WTC11 (cell line): ENCODE measurements around the gene PRSS57. TPM values are rescaled to one million over a fixed set of nuclear protein-coding genes. Genes with fewer than 3 reads are reported as not detected.

Experiments
- ATAC-seq: fragments of 200-7000 bp; cut with Tn5 transposase; 2 replicates; pipeline ENCODE4 v1.10.0; 2021; ENCODE audit warnings: mild to moderate bottlenecking, moderate library complexity
- CTCF ChIA-PET: fragments of 300-600 bp; sonication (Branson Sonifier 250); formaldehyde crosslinking; loops from one replicate; lab custom pipeline; 2021; ENCODE audit warnings: antibody characterized with exemption; lab: Charles Lee
- POLR2A ChIA-PET: fragments of 350-600 bp; sonication (Branson Sonifier 250); formaldehyde crosslinking; loops from one replicate; lab custom pipeline; 2021; ENCODE audit warnings: antibody characterized with exemption; lab: Charles Lee
- DNase-seq: peaks from one replicate; pipeline ENCODE4 v3.0.0; 2021; ENCODE audit warnings: low spot score
- H3K27ac Mint-ChIP-seq: 2 replicates; pipeline ENCODE4 v1.8.0; 2021; ENCODE audit warnings: mixed read lengths
- H3K27me3 Mint-ChIP-seq: 2 replicates; pipeline ENCODE4 v1.8.0; 2021; ENCODE audit warnings: low read depth, mild to moderate bottlenecking, moderate library complexity, mixed read lengths
- H3K36me3 Mint-ChIP-seq: 2 replicates; pipeline ENCODE4 v1.8.0; 2021; ENCODE audit warnings: mixed read lengths
- H3K4me1 Mint-ChIP-seq: 2 replicates; pipeline ENCODE4 v1.8.0; 2022; ENCODE audit warnings: mixed read lengths
- H3K4me3 Mint-ChIP-seq: 2 replicates; pipeline ENCODE4 v1.8.0; 2021; ENCODE audit warnings: mild to moderate bottlenecking, moderate library complexity, mixed read lengths
- H3K9me3 Mint-ChIP-seq: 2 replicates; pipeline ENCODE4 v1.8.0; 2021; ENCODE audit warnings: mixed read lengths
- CREM ChIP-seq: sonication (generic); formaldehyde crosslinking; IDR thresholded peaks from 2 replicates; pipeline ENCODE4 v1.8.1; 2022; ENCODE audit warnings: mild to moderate bottlenecking, missing genetic modification reagents, moderate library complexity
- ELF4 ChIP-seq: sonication (generic); formaldehyde crosslinking; IDR thresholded peaks from 2 replicates; pipeline ENCODE4 v1.8.1; 2022; ENCODE audit warnings: low read depth, mild to moderate bottlenecking, moderate library complexity, missing genetic modification reagents
- GABPB1 ChIP-seq: sonication (generic); formaldehyde crosslinking; IDR thresholded peaks from 2 replicates; pipeline ENCODE4 v1.8.1; 2023; ENCODE audit warnings: mild to moderate bottlenecking, missing genetic modification reagents
- GRHL2 ChIP-seq: fragments of 250-450 bp; sonication (Bioruptor Pico); IDR thresholded peaks from 2 replicates; pipeline ENCODE4 v1.8.0; 2022; ENCODE audit warnings: mild to moderate bottlenecking, moderate library complexity; ENCODE audit not compliant: insufficient replicate concordance, severe bottlenecking
- KAT7 ChIP-seq: sonication (generic); formaldehyde crosslinking; IDR thresholded peaks from 2 replicates; pipeline ENCODE4 v1.8.1; 2023; ENCODE audit warnings: missing genetic modification reagents, mild to moderate bottlenecking, borderline replicate concordance
- NFATC4 ChIP-seq: fragments of 250-450 bp; sonication (Bioruptor Pico); IDR thresholded peaks from 2 replicates; pipeline ENCODE4 v1.9.0; 2021; ENCODE audit warnings: mild to moderate bottlenecking
- NFYB ChIP-seq: sonication (generic); formaldehyde crosslinking; conservative IDR thresholded peaks from 2 replicates; pipeline ENCODE4 v1.8.0; 2022; ENCODE audit warnings: low read depth, missing genetic modification reagents
- NR2C2 ChIP-seq: sonication (generic); formaldehyde crosslinking; IDR thresholded peaks from 2 replicates; pipeline ENCODE4 v1.8.0; 2022; ENCODE audit warnings: mild to moderate bottlenecking, missing genetic modification reagents
- TCF7 ChIP-seq: sonication (generic); formaldehyde crosslinking; IDR thresholded peaks from 2 replicates; pipeline ENCODE4 v1.8.0; 2022; ENCODE audit warnings: mild to moderate bottlenecking, low read depth, missing genetic modification reagents, moderate library complexity
- ZBTB21 ChIP-seq: sonication (generic); formaldehyde crosslinking; IDR thresholded peaks from 2 replicates; pipeline ENCODE4 v1.8.1; 2023; ENCODE audit warnings: mild to moderate bottlenecking, missing genetic modification reagents, borderline replicate concordance
- ZNF671 ChIP-seq: fragments of 250-450 bp; sonication (Bioruptor Pico); IDR thresholded peaks from 2 replicates; pipeline ENCODE4 v1.8.0; 2021; ENCODE audit warnings: mild to moderate bottlenecking
- total RNA-seq: library from RNA; stranded (reverse); gene quantifications from 3 replicates; pipeline ENCODE4 v1.2.3, GENCODE V29; 2021
- TF ChIP-seq, protein P1 (sequence below): fragments of 200-600 bp; IDR thresholded peaks from 2 replicates; pipeline ENCODE4 v1.8.0; 2022; ENCODE audit warnings: antibody characterized with exemption
- TF ChIP-seq, protein P2 (sequence below): sonication (generic); formaldehyde crosslinking; IDR thresholded peaks from 2 replicates; pipeline ENCODE4 v1.8.0; 2022; ENCODE audit warnings: mild to moderate bottlenecking, missing genetic modification reagents
- TF ChIP-seq, protein P3 (sequence below): sonication (generic); formaldehyde crosslinking; IDR thresholded peaks from 2 replicates; pipeline ENCODE4 v1.8.1; 2023; ENCODE audit warnings: mild to moderate bottlenecking, missing genetic modification reagents, moderate library complexity
- TF ChIP-seq, protein P4 (sequence below): sonication (generic); formaldehyde crosslinking; IDR thresholded peaks from 2 replicates; pipeline ENCODE4 v1.8.1; 2023; ENCODE audit warnings: mild to moderate bottlenecking, missing genetic modification reagents
- TF ChIP-seq, protein P5 (sequence below): sonication (generic); formaldehyde crosslinking; IDR thresholded peaks from 2 replicates; pipeline ENCODE4 v1.8.0; 2022; ENCODE audit warnings: mild to moderate bottlenecking, missing genetic modification reagents
- TF ChIP-seq, protein P6 (sequence below): fragments of 250-450 bp; sonication (Bioruptor Pico); IDR thresholded peaks from 2 replicates; pipeline ENCODE4 v1.8.0; 2021; ENCODE audit warnings: mild to moderate bottlenecking

Gene PRSS57
- total RNA-seq, 1 experiment from 2014 or later, result not detected

DNA sequence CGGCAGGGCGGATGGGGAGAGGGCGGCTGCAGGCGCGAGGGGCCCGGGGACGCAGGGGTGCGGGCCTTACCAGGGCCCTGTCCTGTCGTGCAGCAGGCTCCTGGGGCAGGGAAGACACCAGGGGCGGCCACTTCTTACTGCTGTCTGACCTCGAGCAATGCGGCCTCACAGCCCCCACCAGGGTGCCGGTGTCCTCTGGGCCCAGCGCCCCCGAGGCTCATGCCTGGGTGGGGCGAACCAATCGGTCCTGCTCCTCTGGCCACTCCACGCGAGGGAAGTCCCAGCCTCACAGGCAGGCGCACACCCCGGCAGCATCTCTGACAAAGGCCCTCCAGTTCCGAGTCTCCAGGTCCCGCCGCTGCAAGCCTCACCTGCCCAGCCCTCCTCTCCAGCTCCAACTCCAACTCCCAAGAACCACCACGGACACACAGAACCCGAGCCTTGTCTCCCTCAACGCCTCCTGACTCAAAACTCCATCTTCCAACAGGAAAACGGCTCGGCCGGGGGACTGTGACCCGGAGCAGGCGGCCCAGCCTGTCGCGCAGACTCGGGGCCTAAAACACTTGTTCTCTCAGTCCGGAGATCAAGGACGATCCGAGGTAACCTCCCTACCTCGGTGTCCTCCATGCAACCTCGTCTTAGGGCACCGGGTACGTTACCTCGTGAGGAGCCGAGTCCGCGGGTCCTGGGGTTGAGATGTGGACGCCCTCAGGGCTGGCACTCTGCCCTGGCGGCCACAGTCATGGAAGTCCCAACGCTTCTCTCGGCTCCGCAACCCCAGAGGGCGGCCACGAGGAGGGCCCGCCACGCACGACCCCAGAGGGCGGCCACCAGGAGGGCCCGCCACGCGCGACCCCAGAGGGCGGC, 49.1 kb downstream of the PRSS57 start:
- ATAC-seq (no peak), DNase-seq (no peak)
- H3K4me3 Mint-ChIP-seq, result no peak overlapping the region
- H3K27me3 Mint-ChIP-seq, result no peaks in the 10 kb centered on the region
- POLR2A ChIA-PET, result interaction anchor here (0.7 kb wide), 1 partner anchor 19 kb away, joined by 3 read pairs; no protein-coding TSS in a partner anchor
- no peaks in the 10 kb centered on the region; the same call in 1 of the 2 replicates for H3K36me3 Mint-ChIP-seq
- no peaks in the 10 kb centered on the region for H3K9me3 Mint-ChIP-seq
- H3K27ac Mint-ChIP-seq, result peak overlapping the region; percentile 68; the same call in 1 of the 2 replicates
- no peaks in the 10 kb centered on the region for H3K4me1 Mint-ChIP-seq
- CTCF ChIA-PET, result interaction anchor here (0.5 kb wide), 1 partner anchor 595 kb away, joined by 5 read pairs; no protein-coding TSS in a partner anchor
- no peak for TF ChIP-seq CREM (CRISPR knock-in tag)
- no peak for TF ChIP-seq NFATC4
- TF ChIP-seq ZBTB21 (CRISPR knock-in tag), result no peak
- no peak for TF ChIP-seq GRHL2 (CRISPR knock-in tag)
- TF ChIP-seq, protein P1, sequence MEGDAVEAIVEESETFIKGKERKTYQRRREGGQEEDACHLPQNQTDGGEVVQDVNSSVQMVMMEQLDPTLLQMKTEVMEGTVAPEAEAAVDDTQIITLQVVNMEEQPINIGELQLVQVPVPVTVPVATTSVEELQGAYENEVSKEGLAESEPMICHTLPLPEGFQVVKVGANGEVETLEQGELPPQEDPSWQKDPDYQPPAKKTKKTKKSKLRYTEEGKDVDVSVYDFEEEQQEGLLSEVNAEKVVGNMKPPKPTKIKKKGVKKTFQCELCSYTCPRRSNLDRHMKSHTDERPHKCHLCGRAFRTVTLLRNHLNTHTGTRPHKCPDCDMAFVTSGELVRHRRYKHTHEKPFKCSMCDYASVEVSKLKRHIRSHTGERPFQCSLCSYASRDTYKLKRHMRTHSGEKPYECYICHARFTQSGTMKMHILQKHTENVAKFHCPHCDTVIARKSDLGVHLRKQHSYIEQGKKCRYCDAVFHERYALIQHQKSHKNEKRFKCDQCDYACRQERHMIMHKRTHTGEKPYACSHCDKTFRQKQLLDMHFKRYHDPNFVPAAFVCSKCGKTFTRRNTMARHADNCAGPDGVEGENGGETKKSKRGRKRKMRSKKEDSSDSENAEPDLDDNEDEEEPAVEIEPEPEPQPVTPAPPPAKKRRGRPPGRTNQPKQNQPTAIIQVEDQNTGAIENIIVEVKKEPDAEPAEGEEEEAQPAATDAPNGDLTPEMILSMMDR, result no peak
- no peak for TF ChIP-seq GABPB1 (CRISPR knock-in tag)
- TF ChIP-seq, protein P2, sequence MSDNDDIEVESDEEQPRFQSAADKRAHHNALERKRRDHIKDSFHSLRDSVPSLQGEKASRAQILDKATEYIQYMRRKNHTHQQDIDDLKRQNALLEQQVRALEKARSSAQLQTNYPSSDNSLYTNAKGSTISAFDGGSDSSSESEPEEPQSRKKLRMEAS (CRISPR knock-in tag), result no peak
- TF ChIP-seq, protein P3, sequence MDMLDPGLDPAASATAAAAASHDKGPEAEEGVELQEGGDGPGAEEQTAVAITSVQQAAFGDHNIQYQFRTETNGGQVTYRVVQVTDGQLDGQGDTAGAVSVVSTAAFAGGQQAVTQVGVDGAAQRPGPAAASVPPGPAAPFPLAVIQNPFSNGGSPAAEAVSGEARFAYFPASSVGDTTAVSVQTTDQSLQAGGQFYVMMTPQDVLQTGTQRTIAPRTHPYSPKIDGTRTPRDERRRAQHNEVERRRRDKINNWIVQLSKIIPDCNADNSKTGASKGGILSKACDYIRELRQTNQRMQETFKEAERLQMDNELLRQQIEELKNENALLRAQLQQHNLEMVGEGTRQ (CRISPR knock-in tag), result no peak
- no peak for TF ChIP-seq KAT7 (CRISPR knock-in tag)

DNA sequence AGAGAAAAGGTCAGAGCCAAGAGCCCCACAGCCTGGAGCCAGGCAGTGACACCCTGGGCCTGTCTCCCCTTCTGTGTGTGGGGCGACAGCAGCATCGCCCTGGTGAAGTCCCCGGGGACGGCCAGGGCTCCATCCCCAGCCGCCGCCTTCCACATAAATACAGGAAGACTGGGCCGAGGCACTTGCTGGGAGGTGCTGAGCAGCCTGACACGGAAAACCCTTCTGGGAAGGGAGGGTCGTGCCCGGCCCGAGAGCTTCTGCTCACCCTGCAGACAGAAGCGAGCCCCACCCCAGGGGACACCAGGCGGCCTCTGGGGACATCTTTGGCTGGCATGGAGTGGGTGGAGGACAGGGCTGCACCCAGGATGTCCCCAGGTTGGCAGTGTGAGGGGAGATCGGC, 50.5 kb downstream of the PRSS57 start:
- CTCF ChIA-PET, result interaction anchor here (0.8 kb wide), 1 partner anchor 89 kb away, joined by 3 read pairs; no protein-coding TSS in a partner anchor
- Mint-ChIP-seq H3K27ac (no peak overlapping the region), H3K9me3 (no peaks in the 10 kb centered on the region), H3K4me1 (no peaks in the 10 kb centered on the region), H3K36me3 (no peaks in the 10 kb centered on the region; the same call in 1 of the 2 replicates), H3K4me3 (no peak overlapping the region), H3K27me3 (no peaks in the 10 kb centered on the region)
- ATAC-seq (no peak), DNase-seq (no peak)
- TF ChIP-seq NFYB (CRISPR knock-in tag) (no peak), ZNF671 (no peak), NR2C2 (CRISPR knock-in tag) (no peak), ELF4 (no peak), TCF7 (no peak)
- TF ChIP-seq, protein P4, sequence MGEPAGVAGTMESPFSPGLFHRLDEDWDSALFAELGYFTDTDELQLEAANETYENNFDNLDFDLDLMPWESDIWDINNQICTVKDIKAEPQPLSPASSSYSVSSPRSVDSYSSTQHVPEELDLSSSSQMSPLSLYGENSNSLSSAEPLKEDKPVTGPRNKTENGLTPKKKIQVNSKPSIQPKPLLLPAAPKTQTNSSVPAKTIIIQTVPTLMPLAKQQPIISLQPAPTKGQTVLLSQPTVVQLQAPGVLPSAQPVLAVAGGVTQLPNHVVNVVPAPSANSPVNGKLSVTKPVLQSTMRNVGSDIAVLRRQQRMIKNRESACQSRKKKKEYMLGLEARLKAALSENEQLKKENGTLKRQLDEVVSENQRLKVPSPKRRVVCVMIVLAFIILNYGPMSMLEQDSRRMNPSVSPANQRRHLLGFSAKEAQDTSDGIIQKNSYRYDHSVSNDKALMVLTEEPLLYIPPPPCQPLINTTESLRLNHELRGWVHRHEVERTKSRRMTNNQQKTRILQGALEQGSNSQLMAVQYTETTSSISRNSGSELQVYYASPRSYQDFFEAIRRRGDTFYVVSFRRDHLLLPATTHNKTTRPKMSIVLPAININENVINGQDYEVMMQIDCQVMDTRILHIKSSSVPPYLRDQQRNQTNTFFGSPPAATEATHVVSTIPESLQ (CRISPR knock-in tag), result no peak
- TF ChIP-seq, protein P5, sequence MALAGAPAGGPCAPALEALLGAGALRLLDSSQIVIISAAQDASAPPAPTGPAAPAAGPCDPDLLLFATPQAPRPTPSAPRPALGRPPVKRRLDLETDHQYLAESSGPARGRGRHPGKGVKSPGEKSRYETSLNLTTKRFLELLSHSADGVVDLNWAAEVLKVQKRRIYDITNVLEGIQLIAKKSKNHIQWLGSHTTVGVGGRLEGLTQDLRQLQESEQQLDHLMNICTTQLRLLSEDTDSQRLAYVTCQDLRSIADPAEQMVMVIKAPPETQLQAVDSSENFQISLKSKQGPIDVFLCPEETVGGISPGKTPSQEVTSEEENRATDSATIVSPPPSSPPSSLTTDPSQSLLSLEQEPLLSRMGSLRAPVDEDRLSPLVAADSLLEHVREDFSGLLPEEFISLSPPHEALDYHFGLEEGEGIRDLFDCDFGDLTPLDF, result no peak
- TF ChIP-seq, protein P6, sequence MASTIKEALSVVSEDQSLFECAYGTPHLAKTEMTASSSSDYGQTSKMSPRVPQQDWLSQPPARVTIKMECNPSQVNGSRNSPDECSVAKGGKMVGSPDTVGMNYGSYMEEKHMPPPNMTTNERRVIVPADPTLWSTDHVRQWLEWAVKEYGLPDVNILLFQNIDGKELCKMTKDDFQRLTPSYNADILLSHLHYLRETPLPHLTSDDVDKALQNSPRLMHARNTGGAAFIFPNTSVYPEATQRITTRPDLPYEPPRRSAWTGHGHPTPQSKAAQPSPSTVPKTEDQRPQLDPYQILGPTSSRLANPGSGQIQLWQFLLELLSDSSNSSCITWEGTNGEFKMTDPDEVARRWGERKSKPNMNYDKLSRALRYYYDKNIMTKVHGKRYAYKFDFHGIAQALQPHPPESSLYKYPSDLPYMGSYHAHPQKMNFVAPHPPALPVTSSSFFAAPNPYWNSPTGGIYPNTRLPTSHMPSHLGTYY (CRISPR knock-in tag), result no peak
- POLR2A ChIA-PET, result no interaction called here
